ENCODE results near the gene ANKS3. TPM values are rescaled to one million over a fixed set of nuclear protein-coding genes. Genes with fewer than 3 reads are reported as not detected.

Gene ANKS3
- total and polyA plus RNA-seq, 7 donors: 5.2 to 15.0 (median 9.1) TPM

DNA sequence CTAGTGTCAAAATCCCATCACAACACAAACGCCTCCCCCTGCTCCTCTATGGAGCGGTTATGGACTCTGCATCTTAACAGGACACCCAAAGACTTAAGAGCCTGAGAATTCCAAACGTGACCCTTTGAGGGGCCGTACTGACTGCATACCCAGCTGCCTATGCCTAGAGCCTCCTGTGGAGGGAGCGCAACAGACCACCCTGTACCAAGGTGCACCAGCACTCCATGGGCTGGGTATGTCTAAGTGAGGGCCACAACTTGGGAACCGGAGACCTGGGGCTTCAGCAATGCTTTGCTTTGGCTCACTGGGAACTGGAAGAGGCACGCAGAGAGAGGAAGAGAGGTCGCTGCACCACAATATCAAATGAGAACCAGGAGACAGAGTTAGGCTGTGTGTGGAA lies 5.4 kb downstream of the ANKS3 start:
- ATAC-seq (no peak), DNase-seq (peak in 1 of 2 donors; percentile 29)
- WGBS, 3 donors: 91 to 94% (median 92%) methylated on average over 8 of the region's 8 CpGs
- Histone ChIP-seq H3K4me1 (no peaks in the 10 kb centered on the region), H3K36me3 (ENCODE audit: insufficient read depth in 1 of 2, low read depth in 1 of 2) (peaks cover 6 to 79% of the 10 kb centered on the region in 2 donors), H3K4me3 (no peak overlapping the region), H3K9me3 (no peaks in the 10 kb centered on the region), H3K27ac (no peak overlapping the region), H3K27me3 (ENCODE audit: insufficient read depth in 3 of 3, low read length in 2 of 3) (no peaks in the 10 kb centered on the region)
- intact Hi-C loops (cut with DNase I): no loop called here
- TF ChIP-seq, protein P1, sequence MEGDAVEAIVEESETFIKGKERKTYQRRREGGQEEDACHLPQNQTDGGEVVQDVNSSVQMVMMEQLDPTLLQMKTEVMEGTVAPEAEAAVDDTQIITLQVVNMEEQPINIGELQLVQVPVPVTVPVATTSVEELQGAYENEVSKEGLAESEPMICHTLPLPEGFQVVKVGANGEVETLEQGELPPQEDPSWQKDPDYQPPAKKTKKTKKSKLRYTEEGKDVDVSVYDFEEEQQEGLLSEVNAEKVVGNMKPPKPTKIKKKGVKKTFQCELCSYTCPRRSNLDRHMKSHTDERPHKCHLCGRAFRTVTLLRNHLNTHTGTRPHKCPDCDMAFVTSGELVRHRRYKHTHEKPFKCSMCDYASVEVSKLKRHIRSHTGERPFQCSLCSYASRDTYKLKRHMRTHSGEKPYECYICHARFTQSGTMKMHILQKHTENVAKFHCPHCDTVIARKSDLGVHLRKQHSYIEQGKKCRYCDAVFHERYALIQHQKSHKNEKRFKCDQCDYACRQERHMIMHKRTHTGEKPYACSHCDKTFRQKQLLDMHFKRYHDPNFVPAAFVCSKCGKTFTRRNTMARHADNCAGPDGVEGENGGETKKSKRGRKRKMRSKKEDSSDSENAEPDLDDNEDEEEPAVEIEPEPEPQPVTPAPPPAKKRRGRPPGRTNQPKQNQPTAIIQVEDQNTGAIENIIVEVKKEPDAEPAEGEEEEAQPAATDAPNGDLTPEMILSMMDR (IDR thresholded peaks at IDR 0.05): no peak

DNA sequence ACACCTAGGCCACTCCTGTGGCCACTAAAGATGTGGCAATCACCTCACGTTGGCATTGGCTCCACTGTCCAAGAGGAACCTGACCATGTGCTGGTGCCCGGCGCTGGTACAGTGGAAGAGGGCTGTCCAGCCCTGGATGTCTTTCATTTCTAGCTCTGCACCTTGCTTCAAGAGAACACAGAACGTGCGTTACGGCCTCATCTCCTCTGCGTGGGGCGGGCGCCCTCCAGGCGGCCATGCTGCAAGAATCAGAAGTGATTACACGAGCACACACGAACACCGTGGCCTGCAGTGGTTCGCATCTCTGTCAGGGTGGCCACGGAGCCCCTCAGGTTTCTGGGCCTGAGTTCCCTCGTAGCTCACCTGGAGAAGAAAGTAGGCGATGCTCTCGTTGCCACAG lies 7.5 kb downstream of the ANKS3 start:
- H3K36me3 ChIP-seq (ENCODE audit: insufficient read depth in 1 of 2, low read depth in 1 of 2): peaks cover 6 to 82% of the 10 kb centered on the region in 2 donors

DNA sequence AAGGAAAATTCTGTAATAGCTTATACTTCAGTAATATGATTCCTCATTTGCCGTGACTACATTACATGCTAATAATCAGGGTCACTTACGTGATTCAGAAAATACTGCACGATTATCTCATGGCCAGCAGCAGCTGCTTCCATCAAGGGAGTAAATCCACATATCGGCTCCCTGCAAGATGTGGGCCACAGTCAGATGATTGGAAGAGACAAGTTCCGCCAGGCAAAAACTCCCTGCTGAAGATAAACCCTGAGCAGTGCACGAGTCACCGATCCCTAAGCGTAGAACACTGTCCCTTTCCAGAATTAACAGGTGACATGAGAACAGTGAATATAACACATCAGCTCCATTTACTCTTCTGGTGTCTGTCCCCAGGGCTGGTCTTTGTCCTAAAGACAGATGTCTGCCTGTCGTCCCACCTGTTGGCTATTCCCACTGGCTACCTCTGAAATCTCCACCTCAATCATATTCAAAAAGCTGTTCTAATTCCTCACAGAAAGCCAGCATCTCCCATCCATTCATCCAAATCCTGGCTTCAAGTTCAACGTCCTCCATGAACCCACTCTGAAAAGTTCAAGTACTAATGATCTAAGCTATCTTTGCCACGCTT lies 9.3 kb downstream of the ANKS3 start:
- TF ChIP-seq, protein P1 (IDR thresholded peaks at IDR 0.05): no peak
- no peak overlapping the region for H3K4me3 ChIP-seq
- no peak overlapping the region for H3K27ac ChIP-seq
- ATAC-seq (peak in 1 of 4 donors; percentile 27), DNase-seq (peak in 1 of 2 donors; percentile 4)
- no peaks in the 10 kb centered on the region for H3K4me1 ChIP-seq
- no peaks in the 10 kb centered on the region for H3K9me3 ChIP-seq
- peaks cover 4 to 67% of the 10 kb centered on the region in 2 donors for H3K36me3 ChIP-seq (ENCODE audit: insufficient read depth in 1 of 2, low read depth in 1 of 2)
- 54 to 68% (median 55%) methylated on average over 11 of the region's 11 CpGs for WGBS, 3 donors
- intact Hi-C loops (cut with DNase I): no loop called here
- no peaks in the 10 kb centered on the region for H3K27me3 ChIP-seq (ENCODE audit: insufficient read depth in 3 of 3, low read length in 2 of 3)

More for the DNA sequence above, 7.5 kb downstream of the ANKS3 start:
- TF ChIP-seq, protein P1 (IDR thresholded peaks at IDR 0.05): no peak
- Histone ChIP-seq H3K4me3 (no peak overlapping the region), H3K4me1 (no peaks in the 10 kb centered on the region), H3K27ac (no peak overlapping the region), H3K27me3 (ENCODE audit: insufficient read depth in 3 of 3, low read length in 2 of 3) (no peaks in the 10 kb centered on the region), H3K9me3 (no peaks in the 10 kb centered on the region)
- ATAC-seq (peak in 1 of 4 donors; percentile 36), DNase-seq (peak in 1 of 2 donors; percentile 40)
- 88 to 95% (median 90%) methylated on average over 18 of the region's 18 CpGs for WGBS, 3 donors
- intact Hi-C loops (cut with DNase I): loop anchor here in 1 of 2 donors (1.0 kb wide), 1 partner anchor 20 kb away; no protein-coding TSS in a partner anchor

DNA sequence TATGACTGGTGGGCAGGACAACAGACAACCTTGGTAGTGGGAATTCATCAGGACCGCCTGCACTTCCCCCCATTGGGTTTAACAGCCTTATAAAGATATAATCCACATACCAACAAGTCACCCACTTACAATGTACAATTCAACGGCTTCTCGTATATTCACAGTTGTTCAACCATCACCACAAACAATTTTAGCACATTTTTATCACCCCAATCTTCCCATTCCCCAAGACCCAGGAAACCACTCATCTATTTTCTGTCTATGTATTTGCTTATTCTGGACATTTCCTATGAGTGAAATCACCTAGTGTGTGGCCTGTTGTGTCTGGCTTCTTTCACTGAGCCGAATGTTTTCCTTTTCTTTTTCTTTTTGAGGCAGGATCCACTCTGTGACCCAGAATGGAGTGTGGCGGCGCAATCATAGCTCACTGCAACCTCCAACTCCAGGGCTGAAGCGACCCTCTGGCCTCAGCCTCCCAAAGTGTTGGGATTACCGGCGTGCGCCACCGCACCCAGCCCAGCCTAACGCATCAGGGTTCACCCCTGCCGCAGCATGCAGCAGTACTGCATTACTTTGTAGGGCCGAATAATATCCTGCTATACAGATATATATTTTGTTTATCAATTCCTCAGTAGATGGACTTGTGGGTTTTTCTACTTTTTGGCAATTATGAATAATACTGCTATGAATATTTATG lies 10.9 kb downstream of the ANKS3 start:
- 94 to 97% (median 96%) methylated on average over 14 of the region's 14 CpGs for WGBS, 3 donors
- Histone ChIP-seq H3K9me3 (no peaks in the 10 kb centered on the region), H3K4me3 (no peak overlapping the region), H3K27me3 (ENCODE audit: insufficient read depth in 3 of 3, low read length in 2 of 3) (no peaks in the 10 kb centered on the region), H3K27ac (no peak overlapping the region), H3K36me3 (ENCODE audit: insufficient read depth in 1 of 2, low read depth in 1 of 2) (peaks cover 4 to 52% of the 10 kb centered on the region in 2 donors), H3K4me1 (no peaks in the 10 kb centered on the region)
- DNase-seq (peak in 1 of 2 donors; percentile 8), ATAC-seq (no peak)
- intact Hi-C loops (cut with DNase I): no loop called here
- TF ChIP-seq, protein P1 (IDR thresholded peaks at IDR 0.05): no peak

Measured in psoas muscle (tissue), 8 donors.